Measurements from ENCODE around the gene DHCR24.

Gene DHCR24

GRCh38 chr1:54931275-54931840 is 44.4 kb upstream of the DHCR24 start:
- Histone ChIP-seq H4K20me1 (ENCODE audit: insufficient read depth, low read length, poor library complexity, severe bottlenecking) (no peaks in the 10 kb centered on the region), H3K9me3 (ENCODE audit: insufficient read depth, low read depth, low read length) (no peaks in the 10 kb centered on the region), H3K79me2 (ENCODE audit: insufficient read depth, low read length) (no peaks in the 10 kb centered on the region), H3K36me3 (ENCODE audit: insufficient read depth, low read length) (no peaks in the 10 kb centered on the region), H3K9ac (ENCODE audit: low read depth, low read length, poor library complexity, severe bottlenecking) (no peak overlapping the region), H3K27me3 (ENCODE audit: insufficient read depth, low read length, poor library complexity, severe bottlenecking) (no peaks in the 10 kb centered on the region), H3K4me2 (ENCODE audit: low read depth, low read length, poor library complexity, severe bottlenecking) (no peak overlapping the region), H3K9me2 (replicated peaks; ENCODE audit: low read depth, low read length) (no peaks in the 10 kb centered on the region), H3K4me1 (ENCODE audit: insufficient read depth, low read length, poor library complexity, severe bottlenecking) (no peaks in the 10 kb centered on the region), H2AFZ (ENCODE audit: low read length) (no peak overlapping the region), H3K4me3 (ENCODE audit: low read length, poor library complexity, severe bottlenecking) (no peak overlapping the region), H3F3A (ENCODE audit: low read depth) (no peaks in the 10 kb centered on the region)
- TF ChIP-seq EZH2phosphoT487 (IDR thresholded peaks at IDR 0.05; ENCODE audit: borderline replicate concordance) (no peak), CTCF (conservative IDR thresholded peaks at IDR 0.05; ENCODE audit: low read length) (no peak)

GRCh38 chr1:54929700-54930099 is 42.7 kb upstream of the DHCR24 start:
- no peak for TF ChIP-seq EZH2phosphoT487 (IDR thresholded peaks at IDR 0.05; ENCODE audit: borderline replicate concordance)
- no peak for TF ChIP-seq CTCF (conservative IDR thresholded peaks at IDR 0.05; ENCODE audit: low read length)
- H3K36me3 ChIP-seq (ENCODE audit: insufficient read depth, low read length), result no peaks in the 10 kb centered on the region
- H3K9me3 ChIP-seq (ENCODE audit: insufficient read depth, low read depth, low read length), result no peaks in the 10 kb centered on the region
- H3K79me2 ChIP-seq (ENCODE audit: insufficient read depth, low read length), result no peaks in the 10 kb centered on the region
- no peaks in the 10 kb centered on the region for H4K20me1 ChIP-seq (ENCODE audit: insufficient read depth, low read length, poor library complexity, severe bottlenecking)
- no peaks in the 10 kb centered on the region for H3K27me3 ChIP-seq (ENCODE audit: insufficient read depth, low read length, poor library complexity, severe bottlenecking)
- H2AFZ ChIP-seq (ENCODE audit: low read length), result no peak overlapping the region
- no peak overlapping the region for H3K9ac ChIP-seq (ENCODE audit: low read depth, low read length, poor library complexity, severe bottlenecking)
- no peaks in the 10 kb centered on the region for H3K4me1 ChIP-seq (ENCODE audit: insufficient read depth, low read length, poor library complexity, severe bottlenecking)
- no peaks in the 10 kb centered on the region for H3F3A ChIP-seq (ENCODE audit: low read depth)
- H3K9me2 ChIP-seq (replicated peaks; ENCODE audit: low read depth, low read length), result no peaks in the 10 kb centered on the region
- H3K4me2 ChIP-seq (ENCODE audit: low read depth, low read length, poor library complexity, severe bottlenecking), result no peak overlapping the region
- H3K4me3 ChIP-seq (ENCODE audit: low read length, poor library complexity, severe bottlenecking), result no peak overlapping the region

GRCh38 chr1:54928327-54928726 is 41.3 kb upstream of the DHCR24 start:
- no peaks in the 10 kb centered on the region for H3K9me2 ChIP-seq (replicated peaks; ENCODE audit: low read depth, low read length)
- no peaks in the 10 kb centered on the region for H3K9me3 ChIP-seq (ENCODE audit: insufficient read depth, low read depth, low read length)
- no peaks in the 10 kb centered on the region for H3F3A ChIP-seq (ENCODE audit: low read depth)
- no peaks in the 10 kb centered on the region for H4K20me1 ChIP-seq (ENCODE audit: insufficient read depth, low read length, poor library complexity, severe bottlenecking)
- H3K79me2 ChIP-seq (ENCODE audit: insufficient read depth, low read length), result no peaks in the 10 kb centered on the region
- no peak overlapping the region for H2AFZ ChIP-seq (ENCODE audit: low read length)
- H3K4me3 ChIP-seq (ENCODE audit: low read length, poor library complexity, severe bottlenecking), result no peak overlapping the region
- no peak overlapping the region for H3K9ac ChIP-seq (ENCODE audit: low read depth, low read length, poor library complexity, severe bottlenecking)
- no peaks in the 10 kb centered on the region for H3K27me3 ChIP-seq (ENCODE audit: insufficient read depth, low read length, poor library complexity, severe bottlenecking)
- no peak overlapping the region for H3K4me2 ChIP-seq (ENCODE audit: low read depth, low read length, poor library complexity, severe bottlenecking)
- H3K4me1 ChIP-seq (ENCODE audit: insufficient read depth, low read length, poor library complexity, severe bottlenecking), result no peaks in the 10 kb centered on the region
- H3K36me3 ChIP-seq (ENCODE audit: insufficient read depth, low read length), result no peaks in the 10 kb centered on the region
- TF ChIP-seq EZH2phosphoT487 (IDR thresholded peaks at IDR 0.05; ENCODE audit: borderline replicate concordance) (no peak), CTCF (conservative IDR thresholded peaks at IDR 0.05; ENCODE audit: low read length) (no peak)

Data from Loucy (cell line).